OCI-LY7 (cell line): ENCODE results near the gene ADGRD1.

Source experiments
- EZH2phosphoT487 ChIP-seq: fragments of 200-600 bp; sonication (generic); IDR thresholded peaks from 2 replicates; pipeline ENCODE4 v1.6.1; 2018; ENCODE audit warnings: low read depth, borderline replicate concordance, mild to moderate bottlenecking, mixed run types, antibody characterized with exemption, low read length, moderate library complexity, mixed read lengths
- TF ChIP-seq, protein P1 (sequence below): fragments of 200-600 bp; sonication (generic); conservative IDR thresholded peaks from 2 replicates; pipeline ENCODE4 v1.5.1; 2014; ENCODE audit warnings: mild to moderate bottlenecking, antibody characterized with exemption, low read length, moderate library complexity, mixed read lengths

GRCh38 chr12:131098178-131098981, 144.7 kb downstream of the ADGRD1 start:
- TF ChIP-seq, protein P1, sequence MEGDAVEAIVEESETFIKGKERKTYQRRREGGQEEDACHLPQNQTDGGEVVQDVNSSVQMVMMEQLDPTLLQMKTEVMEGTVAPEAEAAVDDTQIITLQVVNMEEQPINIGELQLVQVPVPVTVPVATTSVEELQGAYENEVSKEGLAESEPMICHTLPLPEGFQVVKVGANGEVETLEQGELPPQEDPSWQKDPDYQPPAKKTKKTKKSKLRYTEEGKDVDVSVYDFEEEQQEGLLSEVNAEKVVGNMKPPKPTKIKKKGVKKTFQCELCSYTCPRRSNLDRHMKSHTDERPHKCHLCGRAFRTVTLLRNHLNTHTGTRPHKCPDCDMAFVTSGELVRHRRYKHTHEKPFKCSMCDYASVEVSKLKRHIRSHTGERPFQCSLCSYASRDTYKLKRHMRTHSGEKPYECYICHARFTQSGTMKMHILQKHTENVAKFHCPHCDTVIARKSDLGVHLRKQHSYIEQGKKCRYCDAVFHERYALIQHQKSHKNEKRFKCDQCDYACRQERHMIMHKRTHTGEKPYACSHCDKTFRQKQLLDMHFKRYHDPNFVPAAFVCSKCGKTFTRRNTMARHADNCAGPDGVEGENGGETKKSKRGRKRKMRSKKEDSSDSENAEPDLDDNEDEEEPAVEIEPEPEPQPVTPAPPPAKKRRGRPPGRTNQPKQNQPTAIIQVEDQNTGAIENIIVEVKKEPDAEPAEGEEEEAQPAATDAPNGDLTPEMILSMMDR: no peak
- no peak for TF ChIP-seq EZH2phosphoT487
